Hematopoietic multipotent progenitor cell treated with erythropoietin and hydrocortisone succinate and interleukin-3 and kit ligand, for 8 days (in vitro differentiated cells): Measurements from ENCODE around the gene IL1RAP.
"Not testable (repeated sequence)": the region's sequence is repeated elsewhere in the genome, so short reads cannot be mapped to it uniquely, and the experiment has no call there.

Experiments
- DNase-seq: peaks from one replicate; pipeline ENCODE4 v3.0.0-alpha.2; 2015

The IL1RAP gene

DNA sequence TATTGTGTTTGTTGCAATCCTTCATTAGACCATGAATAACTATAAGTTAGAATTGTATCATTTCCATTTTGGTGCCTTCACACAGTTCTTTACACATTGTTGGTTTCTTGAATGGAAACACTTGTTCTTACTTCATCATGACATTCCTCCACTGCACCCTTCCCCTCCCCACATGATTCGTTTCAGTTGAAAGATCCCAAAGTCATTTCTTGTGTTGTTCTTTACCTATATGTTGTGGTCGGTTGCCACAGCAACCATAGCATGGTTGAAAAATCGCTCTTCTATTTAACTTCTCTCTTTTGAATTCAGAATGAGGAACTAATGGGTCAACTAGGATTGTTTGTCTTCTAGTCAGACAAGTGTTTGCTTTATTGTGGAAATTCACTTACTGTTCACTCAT, 103.3 kb downstream of the IL1RAP start:
- peak; percentile 66 for DNase-seq

DNA sequence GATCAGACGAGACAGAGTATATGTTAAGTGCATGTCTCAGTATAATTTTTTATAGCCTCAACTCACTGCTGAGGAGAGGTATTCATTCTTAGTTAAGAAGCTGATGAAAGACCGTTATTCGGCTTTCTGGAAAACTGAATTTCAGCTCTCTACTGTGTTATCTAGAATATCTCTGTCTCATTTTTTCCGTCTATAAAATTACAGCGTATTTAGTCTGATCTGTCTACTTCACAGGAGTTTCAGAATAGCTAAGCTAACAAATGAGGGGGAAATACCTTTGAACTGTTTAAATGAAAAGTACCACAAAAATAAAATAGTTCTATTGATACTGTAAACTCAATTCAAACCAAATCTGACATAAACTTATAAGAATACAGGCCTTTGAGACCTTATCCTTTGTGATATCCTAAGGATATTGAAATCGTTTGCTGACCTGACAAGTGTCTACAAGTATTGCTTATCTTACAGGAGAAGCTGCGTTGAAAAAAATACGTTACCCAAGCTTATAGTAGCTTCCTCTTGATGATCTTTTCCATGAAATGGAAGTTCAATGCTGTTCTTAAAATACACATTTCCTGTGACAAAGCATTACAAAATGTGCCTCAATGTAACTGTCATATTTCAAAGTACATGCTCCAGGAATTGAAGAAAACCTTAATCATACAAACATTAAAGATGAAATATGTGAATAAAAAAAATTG, 104.6 kb downstream of the IL1RAP start:
- DNase-seq = peak; percentile 64

DNA sequence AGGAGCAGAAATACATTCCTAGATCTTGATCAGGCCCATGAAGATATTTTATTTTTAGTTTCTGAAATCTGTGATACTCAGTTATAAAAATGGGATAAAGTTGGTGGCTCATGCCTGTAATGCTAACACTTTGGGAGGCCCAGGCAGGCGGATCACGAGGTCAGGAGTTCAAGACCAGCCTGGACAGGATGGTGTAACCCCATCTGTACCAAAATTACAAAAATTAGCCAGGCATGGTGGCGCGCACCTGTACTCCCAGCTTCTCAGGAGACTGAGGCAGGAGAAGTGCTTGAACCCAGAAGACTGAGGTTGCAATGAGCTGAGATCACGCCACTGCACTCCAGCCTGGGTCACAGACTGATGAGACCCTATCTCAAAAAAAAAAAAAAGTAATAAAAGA, 105.5 kb downstream of the IL1RAP start:
- DNase-seq = no peak

DNA sequence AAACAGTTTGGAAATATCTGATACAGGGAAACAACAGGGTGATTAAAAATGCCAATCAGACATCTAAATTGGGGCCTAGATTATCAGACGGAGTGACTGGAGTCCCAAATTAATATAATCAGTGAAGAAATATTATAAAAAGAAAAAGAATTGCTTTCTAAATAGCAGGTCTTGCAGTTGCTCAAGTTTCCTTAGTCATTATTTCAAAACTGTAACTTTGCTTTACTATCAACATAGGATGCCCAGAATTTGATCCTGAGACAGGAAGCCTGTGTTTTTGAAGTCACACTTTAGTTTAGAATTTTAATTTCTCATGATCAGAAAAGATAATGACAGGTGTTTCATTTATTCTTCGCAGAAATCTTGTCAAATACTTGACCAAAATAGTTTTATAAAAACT, 105.9 kb downstream of the IL1RAP start:
- no peak for DNase-seq

DNA sequence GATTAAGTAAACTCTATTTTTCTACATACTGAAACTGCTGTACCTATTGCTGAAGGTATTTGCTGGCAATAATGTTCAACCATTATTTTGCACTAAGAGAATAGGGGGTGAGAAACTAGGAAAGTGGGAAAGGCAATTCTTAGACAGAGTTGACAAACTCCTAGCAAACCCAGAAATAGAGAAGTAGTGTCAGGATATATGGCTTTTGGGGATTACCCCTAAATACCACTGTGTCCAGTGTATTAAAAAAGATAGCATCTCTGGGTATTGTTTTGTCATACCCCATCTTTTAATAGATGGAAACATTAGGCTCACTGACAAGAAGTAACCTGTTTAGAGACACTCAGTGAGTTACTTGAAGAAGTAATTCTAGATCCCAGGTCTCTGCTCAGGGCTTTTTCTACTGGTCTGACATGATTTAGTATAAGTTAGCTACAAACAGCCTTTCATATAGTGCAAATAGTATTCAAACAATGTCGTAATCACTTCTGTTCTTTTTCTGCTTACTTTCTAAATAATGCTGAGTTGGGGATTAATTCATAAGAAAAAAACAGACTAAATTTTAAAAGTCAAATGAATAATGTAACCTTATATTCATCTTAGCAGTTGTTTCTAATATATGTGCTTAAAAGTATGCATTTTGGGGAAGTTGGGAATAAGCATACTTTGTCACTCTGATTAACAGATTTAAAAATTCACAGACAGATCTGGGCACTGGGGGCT, 107.2 kb downstream of the IL1RAP start:
- no peak for DNase-seq

DNA sequence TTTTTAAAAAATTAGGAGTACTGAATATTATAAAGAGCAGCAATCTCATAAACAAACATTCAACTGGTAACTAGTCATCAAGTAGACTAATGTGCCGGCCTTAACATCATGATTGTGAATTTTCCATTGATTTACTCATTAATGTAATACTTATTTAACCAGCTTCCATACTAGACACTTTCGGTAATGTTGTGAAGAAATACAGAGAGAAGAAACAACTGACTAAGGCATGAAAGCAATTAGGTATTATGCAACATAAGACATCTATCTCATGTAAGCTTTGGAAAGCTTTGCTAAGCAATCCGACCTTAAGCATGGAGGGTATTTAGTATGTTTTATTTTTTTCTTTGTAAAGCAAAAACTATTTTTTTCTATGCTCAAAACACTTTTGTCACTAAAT, 108.0 kb downstream of the IL1RAP start:
- no peak for DNase-seq

DNA sequence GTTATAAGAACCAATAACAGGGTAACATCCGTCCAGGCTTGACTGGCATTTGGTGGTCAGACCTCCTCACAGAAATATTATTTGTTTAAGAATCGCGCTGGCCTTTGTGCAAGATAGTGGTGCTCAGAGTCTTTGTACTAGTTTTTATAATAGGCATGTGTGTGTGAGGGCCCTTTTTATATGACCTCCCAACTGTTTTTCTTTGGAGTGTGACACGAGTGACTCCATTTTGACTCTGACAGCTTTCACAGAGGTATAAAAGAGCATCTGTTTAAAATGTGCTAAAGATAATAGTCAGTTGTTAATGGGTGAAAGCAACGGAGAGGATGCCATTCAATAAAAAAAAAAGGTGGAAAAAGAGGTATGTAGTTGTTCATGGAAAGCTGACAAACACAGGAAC, 110.4 kb downstream of the IL1RAP start:
- DNase-seq = no peak

DNA sequence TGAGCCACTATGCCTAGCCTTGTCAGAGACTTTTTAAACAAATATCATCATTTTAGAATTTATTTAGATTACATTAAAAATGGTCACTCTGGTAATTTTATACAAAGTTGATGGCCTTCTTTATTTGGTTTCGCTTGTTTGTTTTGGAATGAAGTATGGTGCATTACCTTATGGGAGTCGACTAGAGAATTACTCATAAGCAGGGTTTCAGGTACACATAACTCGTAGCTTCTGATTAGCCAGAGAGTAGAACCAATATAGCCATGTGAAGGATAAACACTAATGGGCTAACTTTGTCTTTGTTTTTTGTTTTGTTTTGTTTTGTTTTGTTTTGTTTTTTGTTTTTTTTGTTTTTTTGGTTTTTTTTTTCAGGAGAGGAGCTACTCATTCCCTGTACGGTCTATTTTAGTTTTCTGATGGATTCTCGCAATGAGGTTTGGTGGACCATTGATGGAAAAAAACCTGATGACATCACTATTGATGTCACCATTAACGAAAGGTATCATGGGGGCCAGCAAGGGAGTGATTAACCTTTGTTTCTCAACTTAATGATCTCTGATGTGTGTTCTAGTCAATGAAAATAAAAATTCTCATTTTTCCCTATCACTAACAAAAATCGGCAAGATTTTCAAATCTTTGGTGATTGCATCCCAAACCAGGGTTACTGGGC, 113.2 kb downstream of the IL1RAP start:
- no peak for DNase-seq

DNA sequence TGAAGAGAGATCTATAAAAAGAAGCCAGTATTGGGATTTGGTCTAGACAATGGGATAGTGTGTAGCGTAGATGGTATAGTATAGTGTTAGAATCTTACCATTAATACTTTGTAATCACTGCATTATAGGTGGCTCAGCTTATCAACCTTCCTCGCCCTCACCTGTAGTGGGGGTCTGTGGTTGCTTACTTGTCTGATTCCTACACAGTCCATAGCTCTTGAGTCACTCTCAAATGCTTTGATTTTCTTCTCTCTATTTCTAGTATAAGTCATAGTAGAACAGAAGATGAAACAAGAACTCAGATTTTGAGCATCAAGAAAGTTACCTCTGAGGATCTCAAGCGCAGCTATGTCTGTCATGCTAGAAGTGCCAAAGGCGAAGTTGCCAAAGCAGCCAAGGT, 115.2 kb downstream of the IL1RAP start:
- no peak for DNase-seq

DNA sequence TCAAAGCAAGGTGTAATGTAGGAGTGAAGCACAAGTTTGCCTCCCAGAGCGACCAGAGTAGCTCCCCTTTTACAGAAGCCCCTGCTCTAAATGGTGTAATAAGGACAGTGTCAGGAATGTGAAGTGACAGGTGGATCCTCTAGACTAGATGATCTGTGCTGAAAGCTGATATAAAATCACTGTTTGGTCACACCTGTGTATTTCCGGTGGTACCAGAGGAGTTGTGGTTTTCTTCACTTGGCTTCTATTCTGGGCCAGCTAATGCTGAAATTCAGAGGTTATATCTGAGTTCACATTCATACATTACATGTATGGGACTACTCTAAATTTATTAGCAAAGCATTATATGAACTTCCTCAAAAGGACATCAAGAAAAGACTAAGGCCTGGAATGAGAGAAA, 117.4 kb downstream of the IL1RAP start:
- no peak for DNase-seq

DNA sequence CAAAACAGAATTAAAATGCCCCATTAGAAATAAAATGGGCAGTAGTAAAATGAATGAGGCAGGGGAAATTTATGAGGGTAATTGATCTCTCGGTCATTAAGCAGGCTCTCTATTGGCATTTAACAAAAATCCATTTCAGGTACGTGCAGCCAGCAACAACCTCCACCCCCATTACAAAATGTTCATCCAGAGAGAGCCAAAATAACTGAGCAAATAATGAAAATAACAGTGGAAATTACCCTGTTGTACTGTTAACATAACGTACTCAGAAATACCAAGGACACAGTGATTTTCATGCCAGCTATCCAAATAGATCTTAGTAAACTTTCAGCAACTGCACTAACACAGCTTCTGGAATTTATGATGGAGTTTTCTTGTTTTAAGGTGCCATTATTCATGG, 127.7 kb downstream of the IL1RAP start:
- DNase-seq = no peak

DNA sequence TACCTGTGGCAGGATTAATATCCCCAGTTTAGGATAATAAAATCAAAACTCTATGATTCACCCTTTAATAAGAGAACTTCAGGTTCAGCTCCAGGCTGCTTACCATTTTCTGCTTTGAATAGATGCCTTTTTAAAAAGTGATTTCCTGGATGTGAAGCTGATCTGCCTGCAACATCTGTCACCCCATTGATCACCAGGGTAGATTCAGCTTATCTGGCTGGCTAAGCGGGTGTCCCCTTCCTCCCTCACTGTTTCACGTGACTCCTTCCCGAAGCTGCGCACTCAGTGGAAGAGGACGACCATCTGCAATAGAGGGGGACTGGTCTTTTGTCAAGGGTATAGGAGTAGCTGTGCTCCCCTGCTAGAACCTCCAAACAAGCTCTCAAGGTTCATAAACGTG, 128.1 kb downstream of the IL1RAP start:
- no peak for DNase-seq

DNA sequence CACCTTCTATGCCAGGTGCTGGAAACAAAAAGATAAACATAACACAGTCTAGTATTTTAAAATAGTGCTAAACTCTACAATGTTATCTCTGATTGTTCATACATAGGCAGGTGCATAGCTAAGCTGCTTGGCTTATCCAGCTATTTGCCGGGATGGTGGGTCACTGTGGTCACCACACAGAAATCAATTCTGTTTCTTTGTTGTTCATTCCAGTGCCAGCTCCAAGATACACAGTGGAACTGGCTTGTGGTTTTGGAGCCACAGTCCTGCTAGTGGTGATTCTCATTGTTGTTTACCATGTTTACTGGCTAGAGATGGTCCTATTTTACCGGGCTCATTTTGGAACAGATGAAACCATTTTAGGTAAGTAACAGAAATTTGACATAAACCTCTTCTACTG, 130.2 kb downstream of the IL1RAP start:
- DNase-seq = no peak

DNA sequence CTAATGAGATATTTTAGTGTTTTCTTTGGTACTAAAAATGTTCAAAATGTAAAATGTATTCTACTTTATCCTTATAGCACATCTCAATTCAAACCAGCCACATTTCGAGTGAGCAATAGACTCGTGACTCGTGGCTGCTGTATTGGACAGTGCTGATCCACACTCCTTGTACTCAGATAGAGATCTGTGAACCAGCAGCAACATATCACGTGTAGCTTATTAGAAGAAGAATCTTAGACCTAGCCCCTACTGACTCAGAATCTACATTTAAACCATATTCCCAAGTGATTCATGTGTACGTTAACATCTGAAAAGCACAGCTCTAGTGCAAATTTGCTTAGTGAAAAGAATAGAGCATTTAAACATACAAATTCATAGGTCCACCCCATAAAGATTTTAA, 130.9 kb downstream of the IL1RAP start:
- no peak for DNase-seq

DNA sequence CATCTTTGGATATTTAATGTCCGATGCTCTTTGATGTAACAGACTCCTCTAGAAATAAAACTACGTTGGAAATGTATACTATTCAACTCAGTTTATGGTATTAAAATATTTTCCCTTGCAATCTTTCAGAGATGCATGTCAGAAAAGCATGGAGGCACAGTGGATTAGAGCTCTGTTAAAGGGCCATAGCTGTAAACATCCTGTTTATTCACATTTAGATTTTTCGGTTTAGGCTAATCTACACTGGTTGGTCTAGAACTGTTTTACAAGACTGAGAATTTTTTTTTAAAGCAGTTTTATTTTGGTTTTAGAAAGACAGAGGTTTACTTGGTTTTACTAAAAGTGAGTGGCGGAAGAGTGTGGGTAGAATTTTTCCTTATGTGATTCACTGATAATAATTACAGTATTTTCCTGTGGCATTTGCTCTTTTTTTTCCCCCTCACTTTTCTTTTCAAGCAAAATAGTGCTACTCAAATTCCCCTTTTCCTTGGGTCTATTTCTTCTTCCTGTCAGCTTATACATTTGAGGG, 132.1 kb downstream of the IL1RAP start:
- DNase-seq = peak; percentile 4

DNA sequence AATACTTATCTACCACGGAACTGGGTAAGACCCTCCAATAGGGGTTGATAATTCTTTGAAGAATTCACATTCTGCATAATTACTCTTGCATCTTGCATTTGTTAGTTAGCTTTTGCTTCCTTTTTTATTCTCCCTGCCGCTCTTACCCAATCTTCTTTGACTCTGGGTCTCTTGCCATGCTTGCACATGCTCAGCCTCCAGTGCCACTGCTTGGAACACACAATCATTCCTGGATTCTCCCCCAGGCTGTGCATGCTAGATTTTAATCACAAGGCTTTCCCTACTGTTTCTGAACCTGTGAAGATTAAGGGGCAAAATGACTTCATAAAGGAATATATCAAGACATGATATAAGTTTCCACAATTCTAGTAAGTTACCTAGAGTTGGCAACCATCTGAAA, 133.1 kb downstream of the IL1RAP start:
- DNase-seq = no peak

DNA sequence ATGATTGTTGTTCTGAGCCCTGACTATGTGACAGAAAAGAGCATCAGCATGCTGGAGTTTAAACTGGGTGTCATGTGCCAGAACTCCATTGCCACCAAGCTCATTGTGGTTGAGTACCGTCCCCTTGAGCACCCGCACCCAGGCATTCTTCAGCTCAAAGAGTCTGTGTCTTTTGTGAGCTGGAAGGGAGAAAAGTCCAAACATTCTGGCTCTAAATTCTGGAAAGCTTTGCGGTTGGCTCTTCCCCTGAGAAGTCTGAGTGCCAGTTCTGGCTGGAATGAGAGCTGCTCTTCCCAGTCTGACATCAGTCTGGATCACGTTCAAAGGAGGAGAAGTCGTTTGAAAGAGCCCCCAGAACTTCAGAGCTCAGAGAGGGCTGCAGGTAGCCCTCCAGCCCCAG, 142.0 kb downstream of the IL1RAP start:
- DNase-seq = no peak

DNA sequence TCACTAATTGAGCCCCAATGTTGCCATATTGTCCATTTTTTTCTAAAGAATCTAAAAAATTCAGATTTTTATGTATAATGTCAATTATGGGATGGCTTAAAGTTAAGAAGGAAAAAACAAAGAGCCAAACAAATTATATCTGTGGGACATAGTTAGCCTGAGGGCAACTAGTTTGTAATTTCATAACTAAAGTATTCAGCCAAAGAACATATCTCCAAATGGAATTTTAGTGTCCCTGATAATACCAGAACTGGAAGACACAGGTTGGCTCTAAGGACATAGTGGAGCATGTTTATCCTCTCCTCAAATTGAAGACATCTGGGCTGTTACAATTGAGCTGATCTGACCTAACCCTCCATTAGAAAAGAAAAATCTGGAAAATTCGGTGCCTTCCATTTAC, 144.2 kb downstream of the IL1RAP start:
- DNase-seq = no peak

DNA sequence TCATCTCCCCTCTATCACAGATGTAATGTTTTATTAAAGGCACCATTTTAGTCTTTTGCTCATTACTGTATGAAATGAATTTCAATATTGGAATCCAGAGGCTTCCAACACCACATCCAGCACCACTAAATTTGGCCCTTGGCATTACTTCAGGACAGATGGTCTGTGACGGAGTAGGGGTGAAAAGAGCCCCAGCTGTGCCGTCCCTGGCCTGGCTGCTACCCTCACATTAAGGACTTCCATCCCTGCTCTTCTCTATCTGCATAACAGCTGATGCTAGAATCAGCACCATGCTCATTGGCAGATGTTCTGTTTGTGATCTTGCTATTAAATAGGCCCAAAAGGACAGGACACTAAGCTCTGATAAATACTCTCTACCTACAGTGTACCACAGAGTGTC, 152.9 kb downstream of the IL1RAP start:
- no peak for DNase-seq

DNA sequence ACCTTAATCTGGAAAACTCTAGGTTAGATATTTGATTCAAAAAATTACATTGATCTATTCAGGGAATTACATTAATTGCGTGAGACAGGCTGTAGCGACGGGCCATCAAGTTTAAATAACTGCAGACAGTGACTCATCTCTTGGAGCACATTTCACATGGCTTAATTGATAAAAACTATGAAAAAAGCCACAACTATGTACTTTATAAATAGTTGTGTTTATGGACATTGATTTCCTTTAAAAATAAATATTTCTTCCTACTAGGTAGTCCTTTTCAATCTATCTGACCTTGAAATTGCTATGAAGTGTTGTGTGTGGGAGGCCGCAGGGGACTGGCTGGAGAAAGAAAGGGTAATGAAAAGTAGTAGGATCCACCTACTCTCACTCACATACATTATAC, 157.8 kb downstream of the IL1RAP start:
- DNase-seq = no peak

DNA sequence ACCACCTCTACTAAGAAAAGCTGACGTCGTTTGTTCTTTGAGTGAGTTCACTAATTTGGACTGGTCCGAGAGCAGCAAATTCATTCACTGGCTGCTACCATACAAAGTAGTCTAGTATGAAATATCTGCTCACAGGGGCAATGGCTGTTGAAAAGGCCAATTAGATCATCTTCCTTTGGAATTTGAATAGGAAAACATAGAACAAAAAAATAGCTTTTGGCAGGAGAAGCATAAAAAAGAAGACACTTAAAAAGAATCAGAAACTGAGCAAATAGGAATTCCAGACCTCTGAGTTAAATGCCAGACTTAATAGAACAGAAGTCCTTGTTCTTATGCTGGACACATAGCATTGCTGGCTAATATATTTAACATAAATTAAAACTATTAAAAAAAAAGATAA, 159.3 kb downstream of the IL1RAP start:
- no peak for DNase-seq

DNA sequence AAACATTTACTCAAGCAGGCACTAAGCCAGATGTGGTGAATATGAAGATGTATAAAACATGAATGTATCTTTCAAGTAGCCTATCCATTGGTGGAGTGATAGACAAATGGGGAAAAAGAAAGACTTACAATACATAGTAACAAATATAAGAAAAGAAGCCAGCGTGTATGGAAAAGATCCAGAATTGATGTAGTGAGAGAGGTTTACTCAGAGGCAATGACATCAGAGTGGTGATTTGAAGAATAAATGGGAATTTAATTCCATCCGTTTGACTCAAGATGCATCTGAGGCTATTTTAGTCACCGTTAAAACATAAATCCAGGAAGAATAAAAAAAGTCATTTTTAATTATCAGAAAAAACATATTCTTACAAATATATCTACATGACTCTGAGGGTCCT, 162.6 kb downstream of the IL1RAP start:
- no peak for DNase-seq

DNA sequence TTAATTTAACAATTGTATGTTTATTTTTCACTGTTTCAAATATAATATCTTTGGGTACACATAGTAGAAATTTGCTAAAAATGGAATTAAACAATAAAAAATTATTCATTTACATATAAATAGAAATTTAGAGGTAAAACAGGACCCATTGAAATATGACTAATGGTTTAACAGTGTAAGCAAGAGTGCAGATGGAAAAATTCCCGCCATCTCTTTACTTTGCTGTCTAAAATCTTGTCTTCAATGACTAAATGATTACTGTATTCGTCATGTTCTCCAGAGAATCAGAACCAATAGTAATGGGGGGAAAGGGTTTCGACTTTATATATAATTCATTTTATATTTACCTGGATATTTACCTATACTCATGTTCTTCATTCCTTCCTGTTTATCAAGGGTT, 163.1 kb downstream of the IL1RAP start:
- no peak for DNase-seq

DNA sequence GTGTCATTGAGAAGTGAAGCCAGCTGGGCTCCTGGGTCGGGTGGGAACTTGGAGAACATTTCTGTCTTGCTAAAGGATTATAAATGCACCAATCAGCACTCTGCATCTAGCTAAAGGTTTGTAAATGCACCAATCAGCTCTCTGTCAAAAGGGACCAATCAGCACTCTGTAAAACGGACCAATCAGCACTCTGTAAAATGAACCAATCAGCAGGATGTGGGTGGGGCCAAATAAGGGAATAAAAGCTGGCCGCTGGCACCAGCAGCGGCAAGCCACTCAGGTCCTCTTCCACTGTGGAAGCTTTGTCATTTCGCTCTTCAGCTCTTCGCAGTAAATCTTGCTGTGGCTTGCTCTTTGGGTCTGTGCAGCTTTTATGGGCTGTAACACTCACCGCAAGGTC, 164.0 kb downstream of the IL1RAP start:
- DNase-seq = not testable (repeated sequence)
